Breast epithelium (tissue), 4 donors: ENCODE results near the gene MYCN. TPM values are rescaled to one million over a fixed set of nuclear protein-coding genes. Genes with fewer than 3 reads are reported as not detected.

Experiments
- DNase-seq, 2 donors: peaks; one replicate each; pipeline ENCODE4 v3.0.0-alpha.2; 2019; ENCODE audit warnings: low spot score in 2 of 2
- H3K27ac ChIP-seq, 2 donors: fragments of 200-600 bp; sonication (generic) in 1 of 2; one replicate each; pipeline ENCODE4 v1.5.1; 2016 to 2019; ENCODE audit warnings: mild to moderate bottlenecking in 1 of 2
- H3K27me3 ChIP-seq, 2 donors: fragments of 200-600 bp; sonication (generic) in 1 of 2; one replicate each; pipeline versions ENCODE4 v1.5.1 to v1.6.0; 2017 to 2019; ENCODE audit warnings: control low read depth in 1 of 2, mild to moderate bottlenecking in 1 of 2
- H3K36me3 ChIP-seq: fragments of 200-600 bp; one replicate; pipeline ENCODE4 v1.5.1; 2019
- H3K4me1 ChIP-seq, 2 donors: fragments of 200-600 bp; sonication (generic); one replicate each; pipeline ENCODE4 v1.5.1; 2016 to 2019; ENCODE audit warnings: control low read depth in 1 of 2
- H3K4me3 ChIP-seq, 3 donors: fragments of 200-600 bp; sonication (generic); 1 replicate in 2 of 3; 2 replicates in 1 of 3; pipeline ENCODE4 v1.5.1; 2016 to 2019; ENCODE audit warnings: mild to moderate bottlenecking in 3 of 3, moderate library complexity in 2 of 3
- H3K9me3 ChIP-seq, 2 donors: fragments of 200-600 bp; sonication (generic) in 1 of 2; one replicate each; pipeline ENCODE4 v1.5.1; 2016 to 2019; ENCODE audit warnings: control low read depth in 1 of 2
- POLR2A ChIP-seq: fragments of 450-650 bp; IDR thresholded peaks from one replicate; pipeline ENCODE4 v1.6.1; 2016; ENCODE audit warnings: antibody characterized with exemption, mild to moderate bottlenecking, moderate library complexity
- POLR2AphosphoS5 ChIP-seq, 3 donors: sonication (generic); formaldehyde crosslinking; IDR thresholded peaks; one replicate each; pipeline ENCODE4 v1.6.1; 2017; ENCODE audit warnings: antibody characterized with exemption in 3 of 3
- intact Hi-C: fragments of 100-400 bp; cut with DNase I; formaldehyde crosslinking; loops from one replicate; pipeline ENCODE4 v1.15.1; 2023; ENCODE audit warnings: low total_unique reads
- total RNA-seq, 3 donors: library from RNA; depleted of rRNA; stranded (reverse); fragments of >200 nt; gene quantifications; one replicate each; pipeline ENCODE4 v1.1.0, GENCODE V29; 2016
- TF ChIP-seq, protein P1 (sequence below), 3 donors: fragments of 450-650 bp; IDR thresholded peaks; one replicate each; pipeline ENCODE4 v1.5.1; 2016 to 2017; ENCODE audit warnings: antibody characterized with exemption in 3 of 3, mild to moderate bottlenecking in 3 of 3, moderate library complexity in 3 of 3

MYCN gene
- total RNA-seq, 3 donors from 2014 or later: 0.32 to 0.98 (median 0.59) TPM

- Histone ChIP-seq H3K36me3 (no peaks in the 10 kb centered on the region), H3K27me3 (peaks cover 0 to 4% of the 10 kb centered on the region in 2 donors), H3K27ac (no peak overlapping the region), H3K4me1 (no peaks in the 10 kb centered on the region), H3K4me3 (no peak overlapping the region), H3K9me3 (no peaks in the 10 kb centered on the region)
- intact Hi-C loops: no loop called here
- TF ChIP-seq, protein P1, sequence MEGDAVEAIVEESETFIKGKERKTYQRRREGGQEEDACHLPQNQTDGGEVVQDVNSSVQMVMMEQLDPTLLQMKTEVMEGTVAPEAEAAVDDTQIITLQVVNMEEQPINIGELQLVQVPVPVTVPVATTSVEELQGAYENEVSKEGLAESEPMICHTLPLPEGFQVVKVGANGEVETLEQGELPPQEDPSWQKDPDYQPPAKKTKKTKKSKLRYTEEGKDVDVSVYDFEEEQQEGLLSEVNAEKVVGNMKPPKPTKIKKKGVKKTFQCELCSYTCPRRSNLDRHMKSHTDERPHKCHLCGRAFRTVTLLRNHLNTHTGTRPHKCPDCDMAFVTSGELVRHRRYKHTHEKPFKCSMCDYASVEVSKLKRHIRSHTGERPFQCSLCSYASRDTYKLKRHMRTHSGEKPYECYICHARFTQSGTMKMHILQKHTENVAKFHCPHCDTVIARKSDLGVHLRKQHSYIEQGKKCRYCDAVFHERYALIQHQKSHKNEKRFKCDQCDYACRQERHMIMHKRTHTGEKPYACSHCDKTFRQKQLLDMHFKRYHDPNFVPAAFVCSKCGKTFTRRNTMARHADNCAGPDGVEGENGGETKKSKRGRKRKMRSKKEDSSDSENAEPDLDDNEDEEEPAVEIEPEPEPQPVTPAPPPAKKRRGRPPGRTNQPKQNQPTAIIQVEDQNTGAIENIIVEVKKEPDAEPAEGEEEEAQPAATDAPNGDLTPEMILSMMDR (IDR thresholded peaks at IDR 0.05): no peak
- TF ChIP-seq POLR2AphosphoS5 (IDR thresholded peaks at IDR 0.05) (no peak), POLR2A (no peak)
- no peak for DNase-seq
Measured at GRCh38 chr2:15974565-15975260, 34.4 kb downstream of the MYCN start.

DNA sequence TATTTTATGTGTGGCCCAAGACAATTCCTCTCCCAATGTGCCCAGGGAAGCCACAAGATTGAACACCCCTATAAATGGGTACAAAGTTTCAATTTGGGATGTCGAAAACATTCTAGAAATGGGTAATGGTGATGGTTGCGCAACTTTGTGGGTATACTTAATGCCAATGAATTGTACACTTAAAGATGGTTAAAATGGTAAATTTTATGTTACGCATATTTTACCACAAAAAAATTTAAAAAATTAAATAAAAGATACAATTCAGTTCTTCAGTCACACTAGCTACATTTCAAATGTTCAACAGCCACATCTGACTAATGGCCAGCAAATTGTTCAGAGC, 34.9 kb downstream of the MYCN start:
- no peak overlapping the region for H3K4me3 ChIP-seq
- intact Hi-C loops: no loop called here
- no peak for DNase-seq
- H3K36me3 ChIP-seq: no peaks in the 10 kb centered on the region
- H3K9me3 ChIP-seq: no peaks in the 10 kb centered on the region
- TF ChIP-seq, protein P1 (IDR thresholded peaks at IDR 0.05): no peak
- no peak for TF ChIP-seq POLR2AphosphoS5 (IDR thresholded peaks at IDR 0.05)
- TF ChIP-seq POLR2A: no peak
- H3K27me3 ChIP-seq: peaks cover 0 to 4% of the 10 kb centered on the region in 2 donors
- no peaks in the 10 kb centered on the region for H3K4me1 ChIP-seq
- H3K27ac ChIP-seq: no peak overlapping the region

- TF ChIP-seq, protein P1 (IDR thresholded peaks at IDR 0.05): no peak
- TF ChIP-seq POLR2AphosphoS5 (IDR thresholded peaks at IDR 0.05) (no peak), POLR2A (no peak)
- no peak overlapping the region for H3K27ac ChIP-seq
- no peaks in the 10 kb centered on the region for H3K4me1 ChIP-seq
- DNase-seq: no peak
- H3K9me3 ChIP-seq: no peaks in the 10 kb centered on the region
- intact Hi-C loops: no loop called here
- peaks cover 0 to 4% of the 10 kb centered on the region in 2 donors for H3K27me3 ChIP-seq
- no peaks in the 10 kb centered on the region for H3K36me3 ChIP-seq
- H3K4me3 ChIP-seq: no peak overlapping the region
Measured at GRCh38 chr2:15975676-15976075, 35.3 kb downstream of the MYCN start.

DNA sequence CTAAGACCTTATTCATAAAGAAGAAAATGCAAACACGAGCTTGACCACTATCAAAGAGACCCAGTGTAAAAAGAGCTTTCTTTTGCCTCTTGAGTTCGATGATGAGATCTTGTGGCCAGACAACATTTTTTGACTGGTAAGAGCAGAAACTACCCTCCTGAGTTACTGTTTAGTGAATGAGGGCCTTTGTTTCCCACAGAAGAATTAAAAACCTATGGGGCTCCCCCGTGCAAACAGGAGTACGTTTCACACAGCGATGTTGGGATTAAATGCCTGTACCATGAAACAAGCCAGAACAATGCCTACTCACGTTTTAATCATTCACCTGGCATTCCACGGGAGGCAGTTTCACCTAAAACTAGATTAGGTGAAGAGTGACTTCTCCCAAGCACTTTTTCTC, 36.0 kb downstream of the MYCN start:
- TF ChIP-seq POLR2A: no peak
- TF ChIP-seq, protein P1 (IDR thresholded peaks at IDR 0.05): no peak
- TF ChIP-seq POLR2AphosphoS5 (IDR thresholded peaks at IDR 0.05): no peak
- no peak overlapping the region for H3K4me3 ChIP-seq
- H3K4me1 ChIP-seq: no peaks in the 10 kb centered on the region
- DNase-seq: no peak
- intact Hi-C loops: no loop called here
- peaks cover 0 to 2% of the 10 kb centered on the region in 2 donors for H3K27me3 ChIP-seq
- H3K36me3 ChIP-seq: no peaks in the 10 kb centered on the region
- H3K27ac ChIP-seq: no peak overlapping the region
- no peaks in the 10 kb centered on the region for H3K9me3 ChIP-seq

- no peak for DNase-seq
- no peaks in the 10 kb centered on the region for H3K4me1 ChIP-seq
- no peak overlapping the region for H3K4me3 ChIP-seq
- H3K9me3 ChIP-seq: no peaks in the 10 kb centered on the region
- no peaks in the 10 kb centered on the region for H3K27me3 ChIP-seq
- no peaks in the 10 kb centered on the region for H3K36me3 ChIP-seq
- intact Hi-C loops: no loop called here
- no peak overlapping the region for H3K27ac ChIP-seq
- TF ChIP-seq POLR2A: no peak
- TF ChIP-seq POLR2AphosphoS5 (IDR thresholded peaks at IDR 0.05): no peak
- TF ChIP-seq, protein P1 (IDR thresholded peaks at IDR 0.05): no peak
Measured at GRCh38 chr2:15979051-15979758, 38.9 kb downstream of the MYCN start.
